Breast epithelium (tissue), 3 donors: ENCODE results near the gene HOXA11.

Experiments
- POLR2A ChIP-seq: fragments of 450-650 bp; IDR thresholded peaks from one replicate; pipeline ENCODE4 v1.6.1; 2016; ENCODE audit warnings: antibody characterized with exemption, mild to moderate bottlenecking, moderate library complexity
- POLR2AphosphoS5 ChIP-seq, 3 donors: sonication (generic); formaldehyde crosslinking; IDR thresholded peaks; one replicate each; pipeline ENCODE4 v1.6.1; 2017; ENCODE audit warnings: antibody characterized with exemption in 3 of 3
- TF ChIP-seq, protein P1 (sequence below), 3 donors: fragments of 450-650 bp; IDR thresholded peaks; one replicate each; pipeline ENCODE4 v1.5.1; 2016 to 2017; ENCODE audit warnings: antibody characterized with exemption in 3 of 3, mild to moderate bottlenecking in 3 of 3, moderate library complexity in 3 of 3

DNA sequence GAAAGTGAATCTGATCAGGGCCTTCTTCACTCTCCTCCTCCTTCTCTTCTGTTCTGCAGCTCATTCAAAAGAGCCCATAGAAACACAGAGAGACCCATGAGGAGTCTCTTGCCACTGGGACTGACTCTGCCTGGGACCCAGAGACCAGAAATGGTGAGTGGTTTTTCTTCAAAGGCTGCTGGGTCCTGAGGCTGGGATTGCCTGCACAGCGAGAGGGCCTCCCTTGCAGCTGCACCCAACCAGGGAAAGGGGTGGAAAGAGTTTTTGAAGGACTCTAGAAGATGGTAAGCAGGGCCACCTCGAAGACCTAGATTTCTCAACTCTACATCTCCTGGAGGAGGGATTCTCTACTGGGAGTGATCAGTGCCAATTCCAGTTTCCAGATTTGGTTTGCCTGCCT is 30.3 kb upstream of the HOXA11 start:
- TF ChIP-seq, protein P1, sequence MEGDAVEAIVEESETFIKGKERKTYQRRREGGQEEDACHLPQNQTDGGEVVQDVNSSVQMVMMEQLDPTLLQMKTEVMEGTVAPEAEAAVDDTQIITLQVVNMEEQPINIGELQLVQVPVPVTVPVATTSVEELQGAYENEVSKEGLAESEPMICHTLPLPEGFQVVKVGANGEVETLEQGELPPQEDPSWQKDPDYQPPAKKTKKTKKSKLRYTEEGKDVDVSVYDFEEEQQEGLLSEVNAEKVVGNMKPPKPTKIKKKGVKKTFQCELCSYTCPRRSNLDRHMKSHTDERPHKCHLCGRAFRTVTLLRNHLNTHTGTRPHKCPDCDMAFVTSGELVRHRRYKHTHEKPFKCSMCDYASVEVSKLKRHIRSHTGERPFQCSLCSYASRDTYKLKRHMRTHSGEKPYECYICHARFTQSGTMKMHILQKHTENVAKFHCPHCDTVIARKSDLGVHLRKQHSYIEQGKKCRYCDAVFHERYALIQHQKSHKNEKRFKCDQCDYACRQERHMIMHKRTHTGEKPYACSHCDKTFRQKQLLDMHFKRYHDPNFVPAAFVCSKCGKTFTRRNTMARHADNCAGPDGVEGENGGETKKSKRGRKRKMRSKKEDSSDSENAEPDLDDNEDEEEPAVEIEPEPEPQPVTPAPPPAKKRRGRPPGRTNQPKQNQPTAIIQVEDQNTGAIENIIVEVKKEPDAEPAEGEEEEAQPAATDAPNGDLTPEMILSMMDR (IDR thresholded peaks at IDR 0.05): no peak
- TF ChIP-seq POLR2AphosphoS5 (IDR thresholded peaks at IDR 0.05) (no peak), POLR2A (no peak)
